Measurements from ENCODE around the gene ARAF. TPM values are rescaled to one million over a fixed set of nuclear protein-coding genes. Genes with fewer than 3 reads are reported as not detected.

ARAF gene
- total and polyA plus RNA-seq, 2 of the 13 experiments (the other 11 are each of a cell fraction or from before 2014, with no cell fraction given): 18.0 to 33.1 TPM

- TF ChIP-seq GABPA (IDR thresholded peaks at IDR 0.05; ENCODE audit: low read depth, low read length) (no peak), GABPA (CRISPR knock-in tag; IDR thresholded peaks at IDR 0.05; ENCODE audit: low read depth) (0 out of 2 replicates have a peak, but pooled peaks have one; percentile 11), HOXA7 (CRISPR knock-in tag; IDR thresholded peaks at IDR 0.05) (no peak), PRDM10 (CRISPR knock-in tag; IDR thresholded peaks at IDR 0.05; ENCODE audit: low read depth) (peak; percentile 21; the same call in 1 of the 2 replicates), FOXM1 (CRISPR knock-in tag; IDR thresholded peaks at IDR 0.05) (no peak), IRX3 (CRISPR knock-in tag; IDR thresholded peaks at IDR 0.05; ENCODE audit: borderline replicate concordance, low read depth) (no peak), ZNF574 (CRISPR knock-in tag; IDR thresholded peaks at IDR 0.05) (0 out of 2 replicates have a peak, but pooled peaks have one; percentile 20)
- TF ChIP-seq, protein P1, sequence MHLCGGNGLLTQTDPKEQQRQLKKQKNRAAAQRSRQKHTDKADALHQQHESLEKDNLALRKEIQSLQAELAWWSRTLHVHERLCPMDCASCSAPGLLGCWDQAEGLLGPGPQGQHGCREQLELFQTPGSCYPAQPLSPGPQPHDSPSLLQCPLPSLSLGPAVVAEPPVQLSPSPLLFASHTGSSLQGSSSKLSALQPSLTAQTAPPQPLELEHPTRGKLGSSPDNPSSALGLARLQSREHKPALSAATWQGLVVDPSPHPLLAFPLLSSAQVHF (CRISPR knock-in tag; IDR thresholded peaks at IDR 0.05): no peak
Observed at GRCh38 chrX:47540754-47541538, 20.1 kb upstream of the ARAF start (continued).
